Measurements from ENCODE around the gene FOXC1.

Gene FOXC1

GRCh38 chr6:1600063-1600763 lies 9.5 kb upstream of the FOXC1 start:
- H3K4me1 ChIP-seq (ENCODE audit: insufficient read depth, low read length) = peaks cover 11% of the 10 kb centered on the region
- 83% methylated on average over 1 of the region's 3 CpGs for WGBS
- no peaks in the 10 kb centered on the region for H3K36me3 ChIP-seq (ENCODE audit: insufficient read depth, low read length)
- no peaks in the 10 kb centered on the region for H3K9me3 ChIP-seq (ENCODE audit: insufficient read depth, low read depth, low read length)
- H3K4me3 ChIP-seq (ENCODE audit: low read length) = no peak overlapping the region
- no peak overlapping the region for H3K9ac ChIP-seq (ENCODE audit: low read depth, low read length)
- peaks cover 45% of the 10 kb centered on the region for H3K27me3 ChIP-seq (ENCODE audit: insufficient read depth, low read length)
- no peak overlapping the region for H3K27ac ChIP-seq (ENCODE audit: low read depth, low read length)

- Histone ChIP-seq H3K9ac (ENCODE audit: low read depth, low read length) (no peak overlapping the region), H3K27ac (ENCODE audit: low read depth, low read length) (no peak overlapping the region), H3K27me3 (ENCODE audit: insufficient read depth, low read length) (peaks cover 48% of the 10 kb centered on the region), H3K36me3 (ENCODE audit: insufficient read depth, low read length) (no peaks in the 10 kb centered on the region), H3K4me1 (ENCODE audit: insufficient read depth, low read length) (peaks cover 14% of the 10 kb centered on the region), H3K9me3 (ENCODE audit: insufficient read depth, low read depth, low read length) (no peaks in the 10 kb centered on the region), H3K4me3 (ENCODE audit: low read length) (no peak overlapping the region)
- WGBS = 86% methylated on average over 15 of the region's 15 CpGs
Measured at GRCh38 chr6:1600764-1601157, 9.0 kb upstream of the FOXC1 start.

GRCh38 chr6:1601158-1602048 lies 8.3 kb upstream of the FOXC1 start:
- Histone ChIP-seq H3K4me3 (ENCODE audit: low read length) (no peak overlapping the region), H3K27ac (ENCODE audit: low read depth, low read length) (no peak overlapping the region), H3K36me3 (ENCODE audit: insufficient read depth, low read length) (no peaks in the 10 kb centered on the region), H3K9me3 (ENCODE audit: insufficient read depth, low read depth, low read length) (no peaks in the 10 kb centered on the region), H3K27me3 (ENCODE audit: insufficient read depth, low read length) (peaks cover 51% of the 10 kb centered on the region), H3K9ac (ENCODE audit: low read depth, low read length) (no peak overlapping the region), H3K4me1 (ENCODE audit: insufficient read depth, low read length) (peaks cover 17% of the 10 kb centered on the region)
- WGBS = 96% methylated on average over 60 of the region's 60 CpGs

GRCh38 chr6:1602049-1602713 lies 7.5 kb upstream of the FOXC1 start:
- H3K27me3 ChIP-seq (ENCODE audit: insufficient read depth, low read length) = peaks cover 59% of the 10 kb centered on the region
- no peaks in the 10 kb centered on the region for H3K9me3 ChIP-seq (ENCODE audit: insufficient read depth, low read depth, low read length)
- no peak overlapping the region for H3K9ac ChIP-seq (ENCODE audit: low read depth, low read length)
- peaks cover 17% of the 10 kb centered on the region for H3K4me1 ChIP-seq (ENCODE audit: insufficient read depth, low read length)
- 92% methylated on average over 10 of the region's 10 CpGs for WGBS
- no peak overlapping the region for H3K27ac ChIP-seq (ENCODE audit: low read depth, low read length)
- H3K4me3 ChIP-seq (ENCODE audit: low read length) = no peak overlapping the region
- no peaks in the 10 kb centered on the region for H3K36me3 ChIP-seq (ENCODE audit: insufficient read depth, low read length)

- Histone ChIP-seq H3K9ac (ENCODE audit: low read depth, low read length) (no peak overlapping the region), H3K4me1 (ENCODE audit: insufficient read depth, low read length) (peaks cover 23% of the 10 kb centered on the region), H3K36me3 (ENCODE audit: insufficient read depth, low read length) (no peaks in the 10 kb centered on the region), H3K27ac (ENCODE audit: low read depth, low read length) (no peak overlapping the region), H3K9me3 (ENCODE audit: insufficient read depth, low read depth, low read length) (no peaks in the 10 kb centered on the region), H3K4me3 (ENCODE audit: low read length) (peak overlapping the region; percentile 54), H3K27me3 (ENCODE audit: insufficient read depth, low read length) (peaks cover 74% of the 10 kb centered on the region)
- 81% methylated on average over 15 of the region's 15 CpGs for WGBS
Measured at GRCh38 chr6:1603708-1604107, 6.0 kb upstream of the FOXC1 start.

- peak overlapping the region; percentile 53; the same call in 1 of the 2 replicates for H3K9ac ChIP-seq (ENCODE audit: low read depth, low read length)
- H3K4me1 ChIP-seq (ENCODE audit: insufficient read depth, low read length) = peaks cover 23% of the 10 kb centered on the region
- H3K4me3 ChIP-seq (ENCODE audit: low read length) = peak overlapping the region; percentile 54
- H3K36me3 ChIP-seq (ENCODE audit: insufficient read depth, low read length) = no peaks in the 10 kb centered on the region
- H3K27me3 ChIP-seq (ENCODE audit: insufficient read depth, low read length) = peaks cover 81% of the 10 kb centered on the region
- WGBS = 2% methylated on average over 85 of the region's 85 CpGs
- no peak overlapping the region for H3K27ac ChIP-seq (ENCODE audit: low read depth, low read length)
- no peaks in the 10 kb centered on the region for H3K9me3 ChIP-seq (ENCODE audit: insufficient read depth, low read depth, low read length)
Measured at GRCh38 chr6:1604158-1605003, 5.3 kb upstream of the FOXC1 start.

- 3% methylated on average over 65 of the region's 65 CpGs for WGBS
- Histone ChIP-seq H3K27ac (ENCODE audit: low read depth, low read length) (no peak overlapping the region), H3K36me3 (ENCODE audit: insufficient read depth, low read length) (no peaks in the 10 kb centered on the region), H3K4me3 (ENCODE audit: low read length) (peak overlapping the region; percentile 54), H3K9me3 (ENCODE audit: insufficient read depth, low read depth, low read length) (no peaks in the 10 kb centered on the region), H3K4me1 (ENCODE audit: insufficient read depth, low read length) (peaks cover 23% of the 10 kb centered on the region), H3K9ac (ENCODE audit: low read depth, low read length) (no peak overlapping the region), H3K27me3 (ENCODE audit: insufficient read depth, low read length) (peaks cover 86% of the 10 kb centered on the region)
Measured at GRCh38 chr6:1605004-1605892, 4.5 kb upstream of the FOXC1 start.

- Histone ChIP-seq H3K9ac (ENCODE audit: low read depth, low read length) (no peak overlapping the region), H3K27me3 (ENCODE audit: insufficient read depth, low read length) (peaks cover 93% of the 10 kb centered on the region), H3K36me3 (ENCODE audit: insufficient read depth, low read length) (no peaks in the 10 kb centered on the region), H3K4me1 (ENCODE audit: insufficient read depth, low read length) (peaks cover 23% of the 10 kb centered on the region), H3K4me3 (ENCODE audit: low read length) (peak overlapping the region; percentile 43), H3K9me3 (ENCODE audit: insufficient read depth, low read depth, low read length) (no peaks in the 10 kb centered on the region), H3K27ac (ENCODE audit: low read depth, low read length) (no peak overlapping the region)
- 3% methylated on average over 26 of the region's 26 CpGs for WGBS
Measured at GRCh38 chr6:1605893-1606779, 3.6 kb upstream of the FOXC1 start.

- peaks cover 98% of the 10 kb centered on the region for H3K27me3 ChIP-seq (ENCODE audit: insufficient read depth, low read length)
- peaks cover 23% of the 10 kb centered on the region for H3K4me1 ChIP-seq (ENCODE audit: insufficient read depth, low read length)
- no peak overlapping the region; the same call in 1 of the 2 replicates for H3K27ac ChIP-seq (ENCODE audit: low read depth, low read length)
- no peak overlapping the region for H3K9ac ChIP-seq (ENCODE audit: low read depth, low read length)
- no peaks in the 10 kb centered on the region for H3K36me3 ChIP-seq (ENCODE audit: insufficient read depth, low read length)
- H3K4me3 ChIP-seq (ENCODE audit: low read length) = peak overlapping the region; percentile 43
- H3K9me3 ChIP-seq (ENCODE audit: insufficient read depth, low read depth, low read length) = no peaks in the 10 kb centered on the region
- WGBS = under 1% methylated on average over 22 of the region's 22 CpGs
Measured at GRCh38 chr6:1606780-1607515, 2.8 kb upstream of the FOXC1 start.
